HFFc6 (cell line): Measurements from ENCODE around the gene GLI3. TPM values are rescaled to one million over a fixed set of nuclear protein-coding genes. Genes with fewer than 3 reads are reported as not detected.
A peak's percentile ranks its signal among the peaks of the same experiment; 100 is the strongest.

Experiments used
- DNase-seq: peaks from one replicate; pipeline ENCODE4 v3.0.0-alpha.2; 2018
- H3K27ac Mint-ChIP-seq: 2 replicates; pipeline ENCODE4 v1.8.0; 2020; ENCODE audit warnings: mild to moderate bottlenecking, mixed read lengths
- H3K27me3 Mint-ChIP-seq: 2 replicates; pipeline ENCODE4 v1.8.0; 2021; ENCODE audit warnings: mild to moderate bottlenecking, moderate library complexity, mixed read lengths; ENCODE audit not compliant: insufficient read depth
- H3K36me3 Mint-ChIP-seq: 2 replicates; pipeline ENCODE4 v1.8.0; 2021; ENCODE audit warnings: low read depth, mixed read lengths
- H3K4me1 Mint-ChIP-seq: 2 replicates; pipeline ENCODE4 v1.8.0; 2020; ENCODE audit warnings: low read depth, mixed read lengths
- H3K4me3 Mint-ChIP-seq: 2 replicates; pipeline ENCODE4 v1.8.0; 2020; ENCODE audit warnings: mild to moderate bottlenecking, moderate library complexity, mixed read lengths
- H3K9me3 Mint-ChIP-seq: 2 replicates; pipeline ENCODE4 v1.8.0; 2020; ENCODE audit warnings: mild to moderate bottlenecking, mixed read lengths
- CTCF ChIP-seq: fragments of 200-600 bp; sonication (generic); IDR thresholded peaks from 2 replicates; pipeline ENCODE4 v1.5.0; 2021; ENCODE audit warnings: antibody characterized with exemption, mild to moderate bottlenecking
- total RNA-seq, 6 experiments: library from RNA; stranded (reverse); fragmentation: NEBNext Ultra II Directional; extraction: Animal tissue kit (Norgen Biotek cat#: 25700); gene quantifications; 2 replicates in 1 of 6; 3 replicates in 5 of 6; pipeline ENCODE4 v1.2.3, GENCODE V29; 2021

The GLI3 gene
- total RNA-seq, 6 experiments from 2014 or later, result 12.5 to 23.0 (median 21.7) TPM

GRCh38 chr7:42242381-42242780, 5.4 kb upstream of the GLI3 start:
- Mint-ChIP-seq H3K36me3 (no peaks in the 10 kb centered on the region), H3K9me3 (no peaks in the 10 kb centered on the region), H3K4me1 (peaks cover 60% of the 10 kb centered on the region), H3K4me3 (no peak overlapping the region), H3K27me3 (peaks cover 3% of the 10 kb centered on the region), H3K27ac (no peak overlapping the region)
- TF ChIP-seq CTCF, result no peak
- DNase-seq, result no peak

- Mint-ChIP-seq H3K4me3 (no peak overlapping the region), H3K27me3 (peaks cover 3% of the 10 kb centered on the region), H3K9me3 (no peaks in the 10 kb centered on the region), H3K27ac (no peak overlapping the region), H3K36me3 (no peaks in the 10 kb centered on the region), H3K4me1 (peaks cover 50% of the 10 kb centered on the region)
- no peak for TF ChIP-seq CTCF
- DNase-seq, result no peak
Observed at GRCh38 chr7:42241424-42241823, 4.4 kb upstream of the GLI3 start.

- no peak for DNase-seq
- H3K9me3 Mint-ChIP-seq, result no peaks in the 10 kb centered on the region
- no peak for TF ChIP-seq CTCF
- no peaks in the 10 kb centered on the region; the same call in 1 of the 2 replicates for H3K36me3 Mint-ChIP-seq
- H3K27ac Mint-ChIP-seq, result no peak overlapping the region
- peaks cover 48% of the 10 kb centered on the region for H3K4me1 Mint-ChIP-seq
- H3K4me3 Mint-ChIP-seq, result no peak overlapping the region
- H3K27me3 Mint-ChIP-seq, result peaks cover 3% of the 10 kb centered on the region
Observed at GRCh38 chr7:42240416-42240815, 3.4 kb upstream of the GLI3 start.

GRCh38 chr7:42238709-42239366, 1.8 kb upstream of the GLI3 start:
- H3K4me3 Mint-ChIP-seq, result peak overlapping the region; percentile 90
- no peaks in the 10 kb centered on the region for H3K9me3 Mint-ChIP-seq
- no peak for TF ChIP-seq CTCF
- peaks cover 3% of the 10 kb centered on the region for H3K27me3 Mint-ChIP-seq
- peak; percentile 71 for DNase-seq
- H3K27ac Mint-ChIP-seq, result peak overlapping the region; percentile 93
- no peaks in the 10 kb centered on the region; the same call in 1 of the 2 replicates for H3K36me3 Mint-ChIP-seq
- H3K4me1 Mint-ChIP-seq, result peaks cover 53% of the 10 kb centered on the region

GRCh38 chr7:42237811-42238541, 967 bp upstream of the GLI3 start:
- Mint-ChIP-seq H3K27ac (peak overlapping the region; percentile 93), H3K4me3 (peak overlapping the region; percentile 91), H3K9me3 (no peaks in the 10 kb centered on the region), H3K36me3 (no peaks in the 10 kb centered on the region; the same call in 1 of the 2 replicates), H3K4me1 (peaks cover 61% of the 10 kb centered on the region), H3K27me3 (peaks cover 2% of the 10 kb centered on the region)
- 0 out of 2 replicates have a peak, but pooled peaks have one; percentile 7 for TF ChIP-seq CTCF
- peak; percentile 65 for DNase-seq
